Erythroblast (primary cell): ENCODE data around the gene CRLF2.
"Not testable (repeated sequence)": the region's sequence is repeated elsewhere in the genome, so short reads cannot be mapped to it uniquely, and the experiment has no call there.

Experiments used
- DNase-seq, 2 experiments: peaks; one replicate each; lab custom pipeline; 2025; lab: John Stamatoyannopoulos, UW
- GATA1 ChIP-seq: IDR thresholded peaks from 2 replicates; pipeline ENCODE4 v1.6.1; 2011; ENCODE audit warnings: low read depth, mild to moderate bottlenecking, control low read depth, low read length, moderate library complexity
- POLR2A ChIP-seq: IDR thresholded peaks from 2 replicates; pipeline ENCODE4 v1.6.1; 2011; ENCODE audit warnings: mild to moderate bottlenecking, low read length

Gene CRLF2

DNA sequence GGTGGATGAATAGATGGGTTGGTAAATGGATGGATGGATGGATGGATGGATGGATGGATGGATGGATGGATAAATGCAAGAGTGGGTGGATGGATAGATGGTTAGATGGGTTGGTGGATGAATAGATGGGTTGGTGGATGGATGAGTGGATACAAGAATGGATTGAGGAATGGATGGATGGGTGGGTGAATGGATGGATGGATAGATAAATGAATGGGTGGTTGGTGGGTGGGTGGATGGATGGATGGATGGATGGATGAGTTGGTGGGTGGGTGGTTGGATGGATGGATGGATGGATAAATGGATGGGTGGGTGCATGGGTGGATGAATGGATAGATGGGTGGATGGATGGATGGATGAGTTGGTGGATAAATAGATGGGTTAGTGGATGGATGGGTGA is 13.8 kb upstream of the CRLF2 start:
- DNase-seq = no peak
- TF ChIP-seq POLR2A = no peak

DNA sequence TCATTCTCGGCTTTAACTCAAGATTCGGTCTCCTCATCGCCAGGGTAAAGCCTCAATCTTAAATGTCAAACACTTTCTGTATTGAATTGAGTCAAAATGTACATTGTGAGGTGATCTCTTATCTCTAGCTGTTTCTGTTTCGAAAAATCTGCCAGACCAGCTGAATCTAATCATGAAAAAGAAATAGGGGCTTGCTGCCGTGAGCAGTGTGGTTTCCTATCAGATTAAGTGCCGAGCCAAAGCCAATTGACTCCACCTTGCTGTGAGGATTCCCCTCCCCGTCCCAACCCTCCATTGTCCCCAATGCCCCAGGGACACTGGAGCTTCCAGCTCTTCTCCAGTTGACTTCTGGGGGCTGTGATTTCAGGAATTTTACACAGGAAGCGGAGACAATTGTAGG is 12.5 kb upstream of the CRLF2 start:
- TF ChIP-seq GATA1 (no peak), POLR2A (no peak)
- DNase-seq = no peak

DNA sequence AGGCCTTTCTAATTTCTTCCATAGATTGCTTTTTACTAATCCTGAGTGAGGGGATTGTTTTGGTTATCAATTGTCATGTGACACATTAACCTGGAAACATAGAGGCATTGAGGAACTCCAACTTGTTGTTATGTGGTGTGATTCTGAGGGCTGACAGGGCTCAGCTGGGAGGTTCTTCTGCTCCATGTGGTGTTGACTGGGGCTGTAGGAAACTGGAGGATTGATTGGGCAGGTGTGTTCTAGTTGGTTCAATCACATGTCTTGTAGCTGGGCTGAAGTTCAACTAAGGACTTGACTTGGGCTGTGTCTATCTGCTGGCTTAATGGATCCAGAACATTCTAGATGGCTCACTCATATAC is 10.8 kb upstream of the CRLF2 start:
- no peak for TF ChIP-seq GATA1
- TF ChIP-seq POLR2A = no peak
- DNase-seq = no peak

DNA sequence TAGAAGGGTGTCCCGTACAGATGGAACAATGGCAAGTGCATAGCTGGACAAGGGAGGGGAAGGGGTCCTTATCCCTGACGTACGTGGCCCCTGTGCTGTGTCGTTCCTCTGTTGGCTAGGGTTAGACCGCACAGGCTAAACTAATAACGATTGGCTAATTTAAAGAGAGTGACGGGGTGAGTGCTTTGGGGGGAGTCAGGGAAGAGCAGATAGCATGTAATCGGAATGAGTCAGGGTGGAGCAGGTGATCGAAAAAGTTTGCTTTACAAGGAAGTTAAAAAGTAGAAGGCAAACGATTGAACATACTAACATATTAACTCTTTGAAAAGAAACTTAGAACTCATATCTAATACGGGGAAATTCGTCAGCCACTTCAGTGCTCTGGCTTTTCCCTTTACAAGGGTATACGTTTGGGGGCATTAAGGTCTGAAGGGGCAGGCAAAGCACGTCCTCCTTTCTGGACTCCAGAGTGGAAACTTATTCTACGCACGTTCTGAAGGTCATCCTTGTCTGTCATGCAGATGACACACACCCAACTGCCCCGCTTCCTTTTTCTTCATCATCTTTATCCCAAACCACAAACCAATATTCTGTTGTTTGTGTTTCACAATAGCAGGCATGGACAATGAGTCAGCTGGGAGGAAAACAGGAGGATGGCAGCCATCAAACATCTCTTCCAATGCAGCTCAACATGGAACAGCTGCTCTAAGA is 10.2 kb upstream of the CRLF2 start:
- DNase-seq = no peak
- TF ChIP-seq GATA1 (no peak), POLR2A (no peak)

DNA sequence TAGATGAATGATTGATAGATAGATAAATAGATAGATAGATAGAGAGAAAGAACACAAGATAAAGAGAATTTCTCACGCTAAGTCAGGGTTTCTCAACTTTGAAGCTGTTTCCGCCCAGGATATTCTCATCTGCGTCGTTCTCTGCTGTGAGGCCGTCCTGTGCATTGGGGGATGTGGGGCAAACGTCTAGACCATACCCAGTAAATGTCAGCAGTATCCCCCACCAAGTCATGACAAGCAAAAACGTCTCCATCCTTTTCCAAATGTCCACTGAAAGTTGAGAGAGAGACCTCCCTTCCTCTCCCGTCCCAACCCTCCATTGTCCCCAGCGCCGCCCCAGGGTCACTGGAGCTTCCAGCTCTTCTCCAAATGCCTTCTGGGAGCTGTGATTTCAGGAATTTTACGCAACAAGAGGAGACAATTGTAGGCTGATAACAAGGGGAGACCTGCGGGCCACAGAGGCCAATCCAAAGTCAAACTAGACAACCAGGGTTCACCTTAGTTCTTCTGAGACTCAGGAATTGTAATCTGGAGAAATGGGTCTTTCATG is 8.9 kb upstream of the CRLF2 start:
- no peak for DNase-seq
- TF ChIP-seq GATA1 (no peak), POLR2A (no peak)

DNA sequence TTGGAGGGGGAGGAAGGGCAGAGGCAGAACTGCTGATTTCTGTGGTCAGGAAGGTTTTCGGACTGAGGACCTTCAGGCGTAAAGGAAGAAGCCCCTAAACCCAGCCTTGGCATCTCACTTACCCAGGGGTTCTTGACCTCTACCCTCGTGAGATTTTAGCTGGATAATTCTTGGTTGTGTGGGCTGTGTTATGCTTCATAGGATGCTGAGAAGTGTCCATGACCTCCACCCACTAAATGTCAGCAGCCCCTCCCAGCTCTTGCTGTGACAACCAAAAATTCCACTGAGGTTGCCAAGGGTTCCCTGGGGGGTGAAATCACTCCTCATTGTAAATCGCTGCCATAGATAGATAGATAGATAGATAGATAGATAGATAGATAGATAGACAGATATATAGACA is 5.8 kb upstream of the CRLF2 start:
- peak in 1 of 2 experiments; percentile 24 for DNase-seq

DNA sequence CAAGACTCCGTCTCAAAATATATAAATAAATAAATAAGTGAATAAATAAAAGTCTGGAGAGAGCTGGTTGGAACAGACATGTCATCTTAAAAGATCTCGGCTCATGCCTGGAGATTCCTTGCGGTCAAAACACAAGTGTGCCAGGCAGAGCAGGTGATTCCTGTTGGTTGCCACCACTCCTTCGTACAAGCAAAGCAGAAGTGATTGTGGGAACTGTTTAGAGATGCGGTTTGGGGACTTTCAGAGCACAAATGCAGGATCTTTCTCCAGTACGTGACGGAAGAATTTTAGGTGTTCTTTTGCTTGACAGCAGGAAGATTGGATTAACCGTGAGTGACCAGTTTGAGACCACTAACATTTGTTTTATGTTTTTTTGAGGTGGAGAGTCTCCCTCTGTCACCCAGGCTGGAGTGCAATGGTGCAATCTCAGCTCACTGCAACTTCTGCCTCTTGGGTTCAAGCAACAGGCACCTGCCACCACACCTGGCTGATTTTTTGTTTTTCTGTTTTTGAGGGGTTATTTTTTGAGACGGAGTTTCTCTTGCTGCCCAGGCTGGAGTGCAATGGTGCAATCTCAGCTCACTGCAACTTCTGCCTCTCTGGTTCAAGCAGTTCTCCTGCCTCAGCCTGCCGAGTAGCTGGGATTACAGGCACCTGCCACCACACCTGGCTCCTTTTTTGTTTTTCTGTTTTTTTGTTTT is 2.8 kb upstream of the CRLF2 start:
- DNase-seq = no peak
- TF ChIP-seq GATA1 (no peak), POLR2A (no peak)

More for the DNA sequence above, 5.8 kb upstream of the CRLF2 start:
- TF ChIP-seq POLR2A (no peak), GATA1 (no peak)

DNA sequence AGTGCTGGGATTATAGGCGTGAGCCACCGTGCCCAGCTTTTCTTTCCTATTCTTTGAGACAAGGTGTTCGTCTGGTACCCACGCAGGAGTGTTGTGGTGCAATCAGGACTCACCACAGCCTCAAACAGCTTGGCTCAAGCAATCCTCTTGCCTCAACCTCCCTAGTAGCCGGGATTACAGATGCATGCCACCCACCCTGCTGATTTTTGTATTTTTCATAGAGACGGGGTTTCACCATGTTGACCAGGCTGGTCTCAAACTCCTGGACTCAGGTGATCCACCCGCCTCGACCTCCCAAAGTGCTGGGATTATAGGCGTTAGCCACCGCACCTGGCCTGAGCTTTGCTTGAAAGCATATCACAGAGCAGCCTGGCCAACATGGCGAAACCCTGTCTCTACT is 1.5 kb upstream of the CRLF2 start:
- TF ChIP-seq GATA1 = no peak
- TF ChIP-seq POLR2A = no peak

DNA sequence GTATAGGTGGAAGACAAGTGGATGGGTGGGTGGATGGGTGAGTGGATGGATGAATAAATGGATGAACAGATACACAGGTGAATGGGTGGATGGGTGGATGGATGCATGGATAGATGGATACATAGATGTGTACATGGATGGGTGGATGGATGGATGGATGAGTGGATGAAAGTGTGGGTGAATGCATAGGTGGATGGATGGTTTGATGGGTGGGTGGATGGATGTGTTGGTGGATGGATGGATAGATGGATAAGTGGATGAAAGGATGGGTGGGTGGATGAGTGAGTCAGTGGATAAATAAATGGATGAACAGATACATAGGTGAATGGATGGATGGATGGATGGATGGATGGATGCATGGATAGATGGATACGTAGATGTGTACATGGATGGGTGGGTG is 1.6 kb downstream of the CRLF2 start:
- TF ChIP-seq GATA1 (no peak), POLR2A (no peak)
- DNase-seq = no peak

More for the DNA sequence above, 1.5 kb upstream of the CRLF2 start:
- no peak for DNase-seq

DNA sequence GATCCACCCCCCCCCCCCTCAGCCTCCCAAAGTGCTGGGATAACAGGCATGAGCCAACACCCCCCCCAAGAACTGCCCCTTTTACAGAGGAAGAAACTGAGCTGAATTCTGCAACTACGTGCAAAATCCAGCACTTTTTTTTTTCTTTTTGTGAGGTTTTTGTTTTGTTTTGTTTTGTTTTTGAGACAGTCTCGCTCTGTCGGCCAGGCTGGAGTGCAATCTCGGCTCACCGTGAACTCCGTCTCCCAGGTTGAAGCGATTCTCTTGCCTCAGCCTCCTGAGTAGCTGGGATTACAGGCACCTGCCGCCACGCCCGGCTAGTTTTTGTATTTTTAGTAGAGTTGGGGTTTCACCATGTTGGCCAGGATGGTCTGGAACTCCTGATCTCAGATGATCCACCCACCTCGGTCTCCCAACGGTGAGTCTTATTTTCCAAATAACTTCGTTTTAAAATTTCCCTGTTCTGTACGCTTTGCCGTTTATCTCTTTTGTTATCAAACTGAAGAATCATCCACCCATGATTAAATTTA is 4.9 kb downstream of the CRLF2 start:
- no peak for TF ChIP-seq POLR2A
- no peak for TF ChIP-seq GATA1
- no peak for DNase-seq

DNA sequence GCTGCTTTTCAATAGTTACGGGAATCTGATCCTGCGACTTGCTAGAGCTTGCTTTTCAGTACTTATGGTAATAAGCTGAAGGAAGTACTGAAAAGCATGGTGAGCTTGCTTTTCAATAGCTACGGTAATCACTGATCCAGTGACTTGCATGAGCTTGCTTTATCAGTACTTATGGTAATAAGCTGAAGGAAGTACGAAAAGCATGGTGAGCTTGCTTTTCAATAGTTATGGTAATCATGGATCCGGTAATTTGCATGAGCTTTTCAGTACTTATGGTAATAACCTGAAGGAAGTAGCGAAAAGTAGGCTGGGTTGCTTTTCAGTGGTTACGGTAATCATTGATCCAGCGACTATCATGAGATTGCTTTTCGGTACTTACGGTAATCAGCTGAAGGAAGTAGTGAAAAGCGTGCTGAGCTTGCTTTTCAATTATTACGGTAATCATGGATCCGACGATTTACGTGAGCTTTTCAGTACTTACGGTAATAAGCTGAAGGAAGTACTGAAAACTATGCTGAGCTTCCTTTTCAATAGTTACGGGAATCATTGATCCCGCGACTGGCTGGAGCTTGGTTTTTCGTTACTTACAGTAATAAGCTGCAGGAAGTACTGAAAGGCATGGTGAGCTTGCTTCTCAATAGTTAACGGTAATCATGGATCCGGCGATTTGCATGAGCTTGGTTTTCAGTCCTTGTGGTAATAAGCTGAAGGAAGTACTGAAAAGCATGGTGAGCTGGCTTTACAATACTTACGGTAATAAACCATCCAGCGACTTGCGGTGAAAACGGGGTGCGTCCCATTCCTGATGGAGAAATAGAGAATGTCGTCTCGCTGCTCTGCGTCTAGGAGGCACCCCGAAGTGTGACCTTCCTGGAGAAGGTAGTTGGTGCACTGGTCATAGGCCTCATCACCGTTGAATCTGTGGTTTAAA is 6.5 kb downstream of the CRLF2 start:
- TF ChIP-seq POLR2A (no peak), GATA1 (no peak)
- DNase-seq = no peak

DNA sequence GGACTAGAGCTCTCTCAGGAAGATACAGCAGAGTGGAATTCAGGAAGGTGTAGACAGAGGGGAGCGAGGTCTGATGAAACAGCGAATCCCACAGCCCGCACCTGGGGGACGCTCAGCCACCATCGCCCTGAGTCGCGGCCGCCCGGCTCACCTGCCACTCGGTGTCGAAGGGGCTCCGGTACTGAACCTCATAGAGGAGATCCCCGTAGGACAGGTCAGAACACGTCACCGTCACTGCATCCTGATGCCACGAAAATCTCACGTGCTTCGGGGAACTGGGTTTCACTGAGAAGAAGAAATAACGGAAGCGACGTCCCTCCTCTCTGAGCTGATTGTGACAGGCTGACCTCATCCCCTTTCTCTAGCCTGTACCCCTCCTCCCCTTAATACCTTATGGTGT is 10.2 kb downstream of the CRLF2 start:
- TF ChIP-seq GATA1 (no peak), POLR2A (no peak)
- no peak for DNase-seq

DNA sequence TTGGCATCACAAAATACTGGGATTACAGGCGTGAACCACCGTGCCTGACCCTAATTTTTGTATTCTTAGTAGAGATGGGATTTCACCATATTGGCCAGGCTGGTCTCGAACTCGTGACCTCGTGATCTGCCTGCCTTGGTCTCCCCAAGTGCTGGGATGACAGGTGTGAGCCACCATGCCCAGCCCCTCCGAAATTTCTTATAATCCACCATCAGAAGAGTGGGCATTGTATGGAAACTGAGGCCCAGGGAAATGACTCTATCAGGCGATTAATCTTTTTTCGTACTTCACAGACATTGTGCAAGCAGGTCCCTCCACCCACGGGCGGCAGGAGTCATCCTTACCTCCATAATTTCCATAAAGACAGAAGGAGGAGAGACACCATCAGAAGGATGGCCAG is 16.0 kb downstream of the CRLF2 start:
- TF ChIP-seq GATA1 = no peak
- no peak for TF ChIP-seq POLR2A

DNA sequence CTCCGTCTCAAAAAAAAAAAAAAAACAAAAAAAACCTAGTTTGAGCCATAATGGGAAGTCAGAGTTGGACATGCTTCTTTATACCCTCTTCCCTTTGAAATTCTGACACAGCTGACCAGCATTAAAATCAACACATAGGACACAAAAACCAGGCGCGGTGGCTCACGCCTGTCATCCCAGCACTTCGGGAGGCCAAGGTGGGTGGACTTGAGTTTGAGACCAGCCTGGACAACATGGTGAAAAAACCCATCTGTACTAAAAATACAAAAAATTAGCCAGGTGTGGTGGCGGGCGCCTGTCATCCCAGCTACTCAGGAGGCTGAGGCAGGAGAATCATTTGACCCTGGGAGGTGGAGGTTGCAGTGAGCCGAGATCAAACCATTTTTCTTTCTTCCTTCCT is 20.3 kb downstream of the CRLF2 start:
- not testable (repeated sequence) for DNase-seq

More for the DNA sequence above, 16.0 kb downstream of the CRLF2 start:
- DNase-seq = no peak
